ENCODE measurements around the gene YBX3.

The YBX3 gene

GRCh38 chr12:10654003-10654402 is 69.1 kb downstream of the YBX3 start:
- no peaks in the 10 kb centered on the region for H3K27me3 ChIP-seq (ENCODE audit: control insufficient read depth in 5 of 5, insufficient read depth in 4 of 5, low read length in 5 of 5)
- no peaks in the 10 kb centered on the region for H3K36me3 ChIP-seq (ENCODE audit: control insufficient read depth in 5 of 5, insufficient read depth in 5 of 5, low read length in 5 of 5)
- no peak overlapping the region for H3K4me3 ChIP-seq (ENCODE audit: low read depth in 1 of 5, low read length in 5 of 5)
- no peak overlapping the region for H3K9ac ChIP-seq (ENCODE audit: low read length in 5 of 5)
- H3K4me1 ChIP-seq (ENCODE audit: control insufficient read depth in 5 of 5, insufficient read depth in 5 of 5, low read length in 5 of 5) = no peaks in the 10 kb centered on the region
- no peak overlapping the region for H3K27ac ChIP-seq (ENCODE audit: low read depth, low read length)
- H3K9me3 ChIP-seq (ENCODE audit: control insufficient read depth in 5 of 5, low read length in 5 of 5) = peaks cover 0 to 3% (median 0%) of the 10 kb centered on the region in 5 donors

- Histone ChIP-seq H3K9me3 (ENCODE audit: control insufficient read depth in 5 of 5, low read length in 5 of 5) (peaks cover 0 to 3% (median 0%) of the 10 kb centered on the region in 5 donors), H3K36me3 (ENCODE audit: control insufficient read depth in 5 of 5, insufficient read depth in 5 of 5, low read length in 5 of 5) (no peaks in the 10 kb centered on the region), H3K4me3 (ENCODE audit: low read depth in 1 of 5, low read length in 5 of 5) (no peak overlapping the region), H3K27me3 (ENCODE audit: control insufficient read depth in 5 of 5, insufficient read depth in 4 of 5, low read length in 5 of 5) (no peaks in the 10 kb centered on the region), H3K27ac (ENCODE audit: low read depth, low read length) (no peak overlapping the region), H3K9ac (ENCODE audit: low read length in 5 of 5) (no peak overlapping the region), H3K4me1 (ENCODE audit: control insufficient read depth in 5 of 5, insufficient read depth in 5 of 5, low read length in 5 of 5) (no peaks in the 10 kb centered on the region)
Observed at GRCh38 chr12:10652192-10652591, 70.9 kb downstream of the YBX3 start.
